K562 (cell line): ENCODE measurements around the gene SYNGR4. TPM values are rescaled to one million over a fixed set of nuclear protein-coding genes. Genes with fewer than 3 reads are reported as not detected.

Experiments
- ARID1B ChIP-seq: fragments of 450-650 bp; IDR thresholded peaks from 2 replicates; pipeline ENCODE4 v1.6.1; 2016; ENCODE audit warnings: antibody characterized with exemption, mild to moderate bottlenecking, inconsistent platforms
- BACH1 ChIP-seq: fragments of 200-800 bp; sonication (Bioruptor generic); IDR thresholded peaks from 2 replicates; pipeline ENCODE4 v1.6.1; 2016; ENCODE audit warnings: missing genetic modification characterization, missing compliant biosample characterization
- BRCA1 ChIP-seq, 2 experiments: fragments of 450-650 bp in 1 of 2; sonication (generic) in 1 of 2; formaldehyde crosslinking in 1 of 2; IDR thresholded peaks; 2 replicates each; pipeline versions ENCODE4 v1.5.0 to v1.6.1; 2017 to 2020; ENCODE audit warnings: mild to moderate bottlenecking in 1 of 2, missing genetic modification reagents in 1 of 2
- DACH1 ChIP-seq: fragments of 450-650 bp; IDR thresholded peaks from 2 replicates; pipeline ENCODE4 v1.6.1; 2018; ENCODE audit not compliant: partially characterized antibody
- FOSL1 ChIP-seq: fragments of 200-800 bp; sonication (Bioruptor generic); conservative IDR thresholded peaks from 2 replicates; pipeline ENCODE4 v1.6.1; 2016; ENCODE audit warnings: missing genetic modification characterization, missing compliant biosample characterization
- FOXA1 ChIP-seq: fragments of 450-650 bp; IDR thresholded peaks from 2 replicates; pipeline ENCODE4 v1.6.1; 2016; ENCODE audit warnings: mild to moderate bottlenecking, borderline replicate concordance
- GTF2E2 ChIP-seq: fragments of 200-800 bp; sonication (Bioruptor generic); IDR thresholded peaks from 2 replicates; pipeline ENCODE4 v1.6.1; 2016; ENCODE audit warnings: missing genetic modification characterization, missing compliant biosample characterization
- HMGN3 ChIP-seq: IDR thresholded peaks from 2 replicates; pipeline ENCODE4 v1.6.1; 2011; ENCODE audit warnings: borderline replicate concordance, low read depth, mild to moderate bottlenecking, mixed read lengths, low read length; ENCODE audit not compliant: insufficient read length; ENCODE audit errors: extremely low read depth
- ID3 ChIP-seq, 2 experiments: fragments of 250-450 bp in 1 of 2; fragments of 450-650 bp in 1 of 2; sonication (Bioruptor Pico) in 1 of 2; IDR thresholded peaks; 2 replicates each; pipeline versions ENCODE4 v1.6.1 to v1.8.0; 2016 to 2021; ENCODE audit warnings: mild to moderate bottlenecking in 2 of 2, moderate library complexity in 2 of 2, missing compliant biosample characterization in 1 of 2, missing genetic modification characterization in 1 of 2
- NELFE ChIP-seq: IDR thresholded peaks from 2 replicates; pipeline ENCODE4 v1.6.1; 2011; ENCODE audit warnings: mild to moderate bottlenecking; ENCODE audit not compliant: insufficient read depth, insufficient read length
- NFYB ChIP-seq: IDR thresholded peaks from 2 replicates; pipeline ENCODE4 v1.6.1; 2011; ENCODE audit warnings: mild to moderate bottlenecking, moderate library complexity; ENCODE audit not compliant: insufficient read length; ENCODE audit errors: extremely low read depth
- PRPF4 ChIP-seq: fragments of 200-400 bp; formaldehyde crosslinking; IDR thresholded peaks from one replicate; pipeline ENCODE4 v1.6.1; 2017; ENCODE audit warnings: low read length, low read depth, mild to moderate bottlenecking; ENCODE audit not compliant: insufficient read depth, poor library complexity, severe bottlenecking
- RERE ChIP-seq: sonication (generic); formaldehyde crosslinking; IDR thresholded peaks from 2 replicates; pipeline ENCODE4 v1.8.0; 2023; ENCODE audit warnings: missing genetic modification reagents, mild to moderate bottlenecking, borderline replicate concordance
- RUNX1 ChIP-seq: sonication (generic); IDR thresholded peaks from 2 replicates; pipeline ENCODE4 v1.6.1; 2016; ENCODE audit warnings: antibody characterized with exemption, low read depth
- SREBF2 ChIP-seq: sonication (generic); formaldehyde crosslinking; IDR thresholded peaks from 2 replicates; pipeline ENCODE4 v1.4.0; 2020; ENCODE audit warnings: mild to moderate bottlenecking, missing genetic modification reagents
- TEAD2 ChIP-seq: fragments of 450-650 bp; IDR thresholded peaks from 2 replicates; pipeline ENCODE4 v1.6.1; 2016; ENCODE audit warnings: missing genetic modification characterization, control low read depth, missing compliant biosample characterization
- ZFP36 ChIP-seq: fragments of 150-350 bp; IDR thresholded peaks from 2 replicates; pipeline ENCODE4 v1.6.1; 2018; ENCODE audit warnings: low read length, low read depth; ENCODE audit not compliant: partially characterized antibody
- ZNF311 ChIP-seq: fragments of 250-450 bp; sonication (Bioruptor Pico); IDR thresholded peaks from 2 replicates; pipeline ENCODE4 v1.4.0; 2020; ENCODE audit warnings: mild to moderate bottlenecking, moderate library complexity
- ZNF316 ChIP-seq: fragments of 450-650 bp; IDR thresholded peaks from 2 replicates; pipeline ENCODE4 v1.6.1; 2016
- ZNF436 ChIP-seq: fragments of 250-450, 450-650 bp; sonication (Bioruptor Pico); formaldehyde crosslinking; IDR thresholded peaks from 2 replicates; pipeline ENCODE4 v1.7.0; 2020; ENCODE audit warnings: mild to moderate bottlenecking
- ZNF57 ChIP-seq: fragments of 450-650 bp; formaldehyde crosslinking; IDR thresholded peaks from 2 replicates; pipeline ENCODE4 v1.4.0; 2020; ENCODE audit warnings: mild to moderate bottlenecking, moderate library complexity
- ZNF764 ChIP-seq: fragments of 250-450 bp; sonication (Bioruptor Pico); IDR thresholded peaks from 2 replicates; pipeline ENCODE4 v1.4.0; 2020; ENCODE audit warnings: low read depth, mild to moderate bottlenecking, moderate library complexity
- polyA plus RNA-seq, 8 experiments: library from polyadenylated mRNA; depleted of rRNA in 4 of 8; stranded (reverse) in 5 of 8; unstranded in 3 of 8; fragments of >200 nt; fragmentation: Nextera tagmentation in 2 of 8; fragmentation: Illumina TruSeq in 1 of 8; extraction: Ambion mirVana in 2 of 8; extraction: Trizol in 1 of 8; gene quantifications; 2 replicates each; pipeline versions ENCODE4 v1.2.1 to v1.2.3, GENCODE V29; 2011 to 2014; ENCODE audit warnings: inconsistent platforms in 1 of 8, missing spikeins in 1 of 8
- total RNA-seq, 7 experiments: library from RNA; depleted of rRNA in 6 of 7; stranded (reverse); fragments of >200 nt in 6 of 7; fragmentation: Illumina TruSeq in 2 of 7; extraction: Trizol in 2 of 7; gene quantifications; 2 replicates each; pipeline versions ENCODE4 v1.2.1 to v1.2.3, GENCODE V29; 2011 to 2021; ENCODE audit warnings: low replicate concordance in 1 of 7

The SYNGR4 gene
- total and polyA plus RNA-seq, 9 of the 15 experiments (the other 6 are each of a cell fraction or from before 2014, with no cell fraction given) = 0.07 to 0.14 TPM; not detected in 7

DNA sequence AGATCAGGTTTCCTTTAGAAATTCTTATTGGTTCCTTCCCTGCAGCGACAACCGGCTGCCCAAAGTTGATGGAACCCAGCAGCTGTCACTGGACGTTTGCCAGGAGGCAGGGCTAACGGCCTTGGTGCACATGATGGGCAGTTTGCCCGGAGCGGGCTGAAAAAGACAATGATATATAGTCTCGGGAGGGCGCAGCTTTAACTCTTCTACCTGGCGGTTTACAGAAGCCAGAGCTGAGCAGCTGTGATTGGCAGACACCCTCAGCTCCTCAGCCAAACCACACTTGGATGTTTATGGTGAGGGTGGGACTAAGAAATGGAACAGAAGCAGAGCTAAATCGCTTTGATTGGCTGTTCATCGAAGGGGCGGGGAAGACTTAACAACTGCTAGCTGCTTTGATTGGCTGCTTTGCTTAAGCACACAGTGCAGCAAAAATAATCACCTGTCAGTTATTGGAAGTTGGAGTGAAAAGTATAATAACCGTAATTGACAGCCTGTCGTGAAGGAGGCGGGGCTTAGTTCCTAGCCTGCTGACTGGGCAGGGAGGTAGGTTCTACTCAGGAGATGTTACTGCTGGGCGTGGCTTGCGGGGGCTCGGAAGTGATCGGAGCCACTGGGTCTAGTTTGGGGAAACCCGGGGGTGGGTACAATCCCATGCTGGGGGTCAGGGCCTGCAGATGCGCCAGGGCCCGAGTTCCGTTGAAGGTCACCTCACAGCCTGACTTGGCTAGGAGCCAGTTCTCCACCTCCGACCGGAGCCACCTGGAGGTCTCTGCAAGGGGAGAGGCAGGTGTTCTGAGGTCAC is 31.3 kb upstream of the SYNGR4 start (continued):
- TF ChIP-seq BRCA1 (IDR thresholded peaks at IDR 0.05) (no peak), BRCA1 (CRISPR knock-in tag; IDR thresholded peaks at IDR 0.05) (no peak), ID3 (CRISPR knock-in tag; IDR thresholded peaks at IDR 0.05) (no peak), ID3 (tag; IDR thresholded peaks at IDR 0.05) (no peak; the same call in 1 of the 2 replicates), PRPF4 (no peak), BACH1 (no peak), TEAD2 (no peak), RERE (CRISPR knock-in tag) (no peak), ZNF764 (no peak), ZNF316 (peak; percentile 60), NELFE (no peak), ZFP36 (no peak), FOSL1 (0 out of 2 replicates have a peak, but pooled peaks have one; percentile 9), ZNF311 (CRISPR knock-in tag) (no peak), ZNF57 (no peak), ARID1B (peak; percentile 39; the same call in 1 of the 2 replicates), GTF2E2 (tag) (no peak), FOXA1 (no peak), NFYB (peak; percentile 83), DACH1 (peak; percentile 93), SREBF2 (CRISPR knock-in tag) (no peak), HMGN3 (no peak), ZNF436 (no peak), RUNX1 (no peak)
